ENCODE data around the gene CLCNKA. TPM values are rescaled to one million over a fixed set of nuclear protein-coding genes. Genes with fewer than 3 reads are reported as not detected.

CLCNKA gene
- total RNA-seq, 1 experiment from 2014 or later: 0.10 TPM

DNA sequence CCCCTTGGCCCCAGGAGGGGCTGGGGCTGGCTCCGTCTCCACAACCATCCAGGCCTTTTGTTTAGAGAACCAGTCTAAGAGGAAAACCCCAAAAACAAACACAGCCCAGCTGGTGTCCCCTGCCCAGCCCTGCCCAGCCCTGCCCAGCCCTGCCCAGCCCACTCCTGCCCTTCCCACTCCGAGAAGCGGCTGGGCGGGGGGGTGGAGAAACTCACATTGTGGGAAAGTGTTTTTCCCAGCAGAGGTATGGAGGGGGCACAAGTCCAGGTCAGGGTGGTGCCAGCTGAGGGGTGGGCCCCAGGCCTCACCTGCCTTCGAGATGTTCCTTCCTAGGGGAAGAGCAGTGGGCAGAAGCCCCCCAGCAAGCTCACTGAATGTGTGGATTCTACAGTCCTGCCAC, 61.6 kb downstream of the CLCNKA start:
- no TSS peak for BruUV-seq (replicated peaks)
- TF ChIP-seq ZNF274 (IDR thresholded peaks at IDR 0.05; ENCODE audit: low read depth, low read length) (no peak), POLR2AphosphoS5 (IDR thresholded peaks at IDR 0.05; ENCODE audit: low read depth, low read length) (no peak), FOSL1 (IDR thresholded peaks at IDR 0.05; ENCODE audit: low read depth) (no peak), CEBPB (IDR thresholded peaks at IDR 0.05; ENCODE audit: low read depth) (no peak), POLR2A (IDR thresholded peaks at IDR 0.05; ENCODE audit: borderline replicate concordance, extremely low read depth, insufficient read depth, insufficient read length) (no peak)
- TF ChIP-seq, protein P1, sequence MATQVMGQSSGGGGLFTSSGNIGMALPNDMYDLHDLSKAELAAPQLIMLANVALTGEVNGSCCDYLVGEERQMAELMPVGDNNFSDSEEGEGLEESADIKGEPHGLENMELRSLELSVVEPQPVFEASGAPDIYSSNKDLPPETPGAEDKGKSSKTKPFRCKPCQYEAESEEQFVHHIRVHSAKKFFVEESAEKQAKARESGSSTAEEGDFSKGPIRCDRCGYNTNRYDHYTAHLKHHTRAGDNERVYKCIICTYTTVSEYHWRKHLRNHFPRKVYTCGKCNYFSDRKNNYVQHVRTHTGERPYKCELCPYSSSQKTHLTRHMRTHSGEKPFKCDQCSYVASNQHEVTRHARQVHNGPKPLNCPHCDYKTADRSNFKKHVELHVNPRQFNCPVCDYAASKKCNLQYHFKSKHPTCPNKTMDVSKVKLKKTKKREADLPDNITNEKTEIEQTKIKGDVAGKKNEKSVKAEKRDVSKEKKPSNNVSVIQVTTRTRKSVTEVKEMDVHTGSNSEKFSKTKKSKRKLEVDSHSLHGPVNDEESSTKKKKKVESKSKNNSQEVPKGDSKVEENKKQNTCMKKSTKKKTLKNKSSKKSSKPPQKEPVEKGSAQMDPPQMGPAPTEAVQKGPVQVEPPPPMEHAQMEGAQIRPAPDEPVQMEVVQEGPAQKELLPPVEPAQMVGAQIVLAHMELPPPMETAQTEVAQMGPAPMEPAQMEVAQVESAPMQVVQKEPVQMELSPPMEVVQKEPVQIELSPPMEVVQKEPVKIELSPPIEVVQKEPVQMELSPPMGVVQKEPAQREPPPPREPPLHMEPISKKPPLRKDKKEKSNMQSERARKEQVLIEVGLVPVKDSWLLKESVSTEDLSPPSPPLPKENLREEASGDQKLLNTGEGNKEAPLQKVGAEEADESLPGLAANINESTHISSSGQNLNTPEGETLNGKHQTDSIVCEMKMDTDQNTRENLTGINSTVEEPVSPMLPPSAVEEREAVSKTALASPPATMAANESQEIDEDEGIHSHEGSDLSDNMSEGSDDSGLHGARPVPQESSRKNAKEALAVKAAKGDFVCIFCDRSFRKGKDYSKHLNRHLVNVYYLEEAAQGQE (IDR thresholded peaks at IDR 0.05; ENCODE audit: low read depth): no peak
- Histone ChIP-seq H2AFZ (ENCODE audit: low read depth, low read length, poor library complexity, severe bottlenecking) (no peak overlapping the region), H3K9me3 (ENCODE audit: control insufficient read depth in 1 of 2, insufficient read depth in 1 of 2, low read depth in 1 of 2, low read length in 2 of 2) (no peaks in the 10 kb centered on the region), H3K79me2 (ENCODE audit: insufficient read depth, low read length) (no peaks in the 10 kb centered on the region), H4K20me1 (ENCODE audit: insufficient read depth) (no peaks in the 10 kb centered on the region), H3K36me3 (ENCODE audit: control insufficient read depth in 1 of 2, insufficient read depth in 2 of 2, low read length in 2 of 2) (no peaks in the 10 kb centered on the region), H3K9ac (ENCODE audit: low read length) (no peak overlapping the region), H3K4me1 (ENCODE audit: control insufficient read depth in 1 of 2, insufficient read depth in 2 of 2, low read length in 2 of 2) (peaks cover 5 to 26% of the 10 kb centered on the region in 2 experiments), H3K27ac (ENCODE audit: low read depth, low read length) (no peak overlapping the region), H3K27me3 (ENCODE audit: insufficient read depth, low read length) (no peaks in the 10 kb centered on the region), H3K9me2 (ENCODE audit: insufficient read depth) (no peaks in the 10 kb centered on the region), H3K4me3 (replicated peaks in 1 of 2; ENCODE audit: low read depth in 1 of 2, low read length in 2 of 2) (no peak overlapping the region), H3K4me2 (ENCODE audit: low read length) (no peak overlapping the region)
- ChIA-PET POLR2A (interaction anchor here (1.3 to 1.7 kb wide), 3 partner anchors 60 to 123 kb away, joined by 5 to 7 read pairs (median 6); no protein-coding TSS in a partner anchor), CTCF (interaction anchor here (1.1 to 7.9 kb wide), 7 partner anchors 10 to 161 kb away, joined by 3 to 222 read pairs (median 11); partner anchors contain the start of genes EPHA2 and FAM131C), RAD21 (ENCODE audit: low non-redundant PET in 1 of 2, low total read pairs in 2 of 2, uncharacterized antibody in 2 of 2, unreplicated experiment in 2 of 2) (interaction anchor here in 1 of 2 experiments (1.0 to 1.6 kb wide), 2 partner anchors 105 to 124 kb away, joined by 3 to 5 read pairs; no protein-coding TSS in a partner anchor)
- ATAC-seq: no peak
- intact Hi-C loops (cut with micrococcal nuclease): no loop called here
- DNase-seq (ENCODE audit: low read depth, low spot score): no peak

Other genes starting within 250 kb of the CLCNKA start
- gene UQCRHL, start 214.4 kb upstream of the CLCNKA start, total RNA-seq (2021; ENCODE audit: unreplicated experiment): 2.5 TPM
- 58.6 TPM for gene SPEN, start 174.3 kb upstream of the CLCNKA start, total RNA-seq (2021; ENCODE audit: unreplicated experiment)
- 31.6 TPM for gene ZBTB17, start 45.9 kb upstream of the CLCNKA start, total RNA-seq (2021; ENCODE audit: unreplicated experiment)
- not detected for gene SRARP, start 17.8 kb upstream of the CLCNKA start, total RNA-seq (2021; ENCODE audit: unreplicated experiment)
- gene HSPB7, start 4.0 kb upstream of the CLCNKA start, total RNA-seq (2021; ENCODE audit: unreplicated experiment): 0.27 TPM
- gene CLCNKB, start 21.7 kb downstream of the CLCNKA start, total RNA-seq (2021; ENCODE audit: unreplicated experiment): 0.81 TPM
- 11.6 TPM for gene FAM131C, start 51.6 kb downstream of the CLCNKA start, total RNA-seq (2021; ENCODE audit: unreplicated experiment)
- 164 TPM for gene EPHA2, start 134.0 kb downstream of the CLCNKA start, total RNA-seq (2021; ENCODE audit: unreplicated experiment)
- gene ARHGEF19, start 190.6 kb downstream of the CLCNKA start, total RNA-seq (2021; ENCODE audit: unreplicated experiment): 59.7 TPM
- gene CPLANE2, start 215.1 kb downstream of the CLCNKA start, total RNA-seq (2021; ENCODE audit: unreplicated experiment): 8.1 TPM